Right forelimb (tissue), 1 donor: ENCODE measurements around the gene HSD17B13.
A peak's percentile ranks its signal among the peaks of the same experiment; 100 is the strongest.
"Not testable (repeated sequence)": the region's sequence is repeated elsewhere in the genome, so short reads cannot be mapped to it uniquely, and the experiment has no call there.

Experiments
- DNase-seq: peaks from one replicate; pipeline ENCODE4 v3.0.0-alpha.2; 2018

HSD17B13 gene

GRCh38 chr4:87322754-87323153 is at the start of gene HSD17B13:
TSS of gene HSD17B13 (minus strand) at chr4:87322882. CDS start at chr4:87322841, 41 bp downstream.
- no peak for DNase-seq

DNA sequence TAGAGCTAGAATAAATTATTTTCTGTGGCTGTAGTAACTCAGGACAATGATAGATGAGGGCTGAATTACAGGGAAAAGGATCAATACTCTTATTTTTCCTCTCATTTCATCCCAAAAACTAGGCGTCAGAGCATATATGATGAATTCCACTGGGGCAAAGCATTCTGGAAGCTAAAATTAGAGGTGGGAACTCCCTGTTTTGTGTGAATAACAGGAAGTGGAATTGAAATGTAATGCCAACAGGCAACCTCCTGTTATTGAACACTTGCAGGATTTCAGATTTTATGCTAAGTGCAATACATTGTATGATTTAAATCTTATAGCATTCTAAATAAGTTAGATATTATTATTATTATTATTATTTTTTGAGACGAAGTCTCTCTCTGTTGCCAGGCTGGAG is 47.4 kb upstream of the HSD17B13 start:
- no peak for DNase-seq

- DNase-seq = no peak
Measured at GRCh38 chr4:87366521-87367162, 44.0 kb upstream of the HSD17B13 start.

DNA sequence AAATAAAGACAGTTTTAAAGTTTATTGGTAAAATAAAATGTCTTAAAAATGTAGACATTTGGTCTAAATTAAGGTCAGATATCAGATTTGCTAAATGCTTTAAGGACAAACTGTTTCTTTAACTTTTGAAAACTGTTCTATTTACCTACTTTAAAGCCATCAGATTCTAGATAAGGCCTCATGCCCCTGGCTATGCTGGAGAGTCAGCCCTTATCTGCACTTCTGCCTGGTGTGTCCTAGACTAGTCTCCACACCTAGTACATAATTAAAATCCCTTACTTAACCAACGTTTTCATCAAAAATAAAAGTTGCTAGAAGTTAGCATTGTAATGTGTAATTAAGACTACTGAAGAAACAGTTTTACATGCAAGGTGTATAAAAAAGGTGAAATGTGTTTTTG is 42.7 kb upstream of the HSD17B13 start:
- DNase-seq = no peak

DNA sequence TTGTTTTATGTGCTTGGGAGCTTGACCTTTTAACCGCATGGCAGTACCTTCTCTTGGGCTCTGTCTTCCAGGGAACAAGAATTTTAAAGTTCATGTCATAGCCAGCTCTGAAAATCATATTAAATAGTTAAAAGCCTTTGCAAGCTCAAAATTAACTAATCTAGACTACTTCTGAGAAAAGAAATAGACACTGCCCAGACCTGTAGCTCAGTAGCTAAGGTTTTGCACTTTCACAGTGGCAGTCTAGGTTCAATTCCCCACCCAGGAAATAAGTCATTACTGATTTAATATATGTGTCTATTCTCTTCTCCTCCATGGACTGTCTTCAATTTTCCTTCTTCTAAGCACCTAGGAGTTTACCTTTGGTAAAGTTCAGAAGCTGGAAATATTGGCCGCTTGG is 40.9 kb upstream of the HSD17B13 start:
- no peak for DNase-seq

DNA sequence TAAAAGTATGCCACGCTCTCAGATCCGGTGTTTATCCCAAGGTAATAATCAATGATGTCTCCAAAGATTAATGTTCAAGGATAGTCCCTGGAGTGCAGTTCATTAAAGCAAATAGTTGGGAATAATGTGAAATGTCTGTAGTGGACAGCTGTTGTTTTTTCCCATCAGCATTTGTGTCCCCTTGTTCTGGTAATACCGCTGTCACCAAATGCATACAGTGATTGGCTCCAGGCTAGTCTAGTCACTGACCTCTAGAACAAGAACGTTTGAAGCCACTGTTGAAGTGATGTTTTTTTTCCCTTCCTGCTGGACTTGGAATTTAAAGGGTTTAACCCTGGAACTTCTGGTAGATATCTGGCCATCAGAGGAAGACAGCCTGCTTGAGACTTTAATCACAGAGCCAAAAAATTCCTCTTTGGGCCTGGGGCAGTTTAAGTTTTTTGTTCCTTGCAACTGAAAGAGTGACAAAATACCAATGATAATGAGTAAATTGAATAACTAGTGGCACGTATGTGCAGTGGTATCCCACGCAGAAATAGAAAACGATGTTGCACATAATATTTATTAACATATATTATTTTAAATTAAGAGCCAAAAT is 37.8 kb upstream of the HSD17B13 start:
- DNase-seq = no peak

DNA sequence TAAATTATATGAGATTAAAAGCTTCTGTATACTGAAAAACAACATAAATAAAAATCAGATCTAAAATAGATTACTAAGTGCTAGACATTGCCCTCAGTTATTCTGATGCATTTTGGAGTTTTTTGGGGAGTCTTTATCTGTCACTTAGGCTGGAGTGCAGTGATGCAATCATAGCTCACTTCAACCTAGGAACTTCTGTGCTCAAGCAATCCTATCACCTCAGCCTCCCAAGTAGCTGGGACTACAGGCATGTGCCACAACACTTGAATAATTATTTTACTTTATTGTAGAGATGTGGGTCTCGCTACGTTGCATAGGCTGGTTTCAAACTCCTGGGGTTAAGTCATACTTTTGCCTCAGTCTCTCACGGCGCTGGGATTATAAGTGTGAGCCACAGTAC is 36.6 kb upstream of the HSD17B13 start:
- DNase-seq = no peak

- no peak for DNase-seq
Measured at GRCh38 chr4:87356832-87357526, 34.3 kb upstream of the HSD17B13 start.

DNA sequence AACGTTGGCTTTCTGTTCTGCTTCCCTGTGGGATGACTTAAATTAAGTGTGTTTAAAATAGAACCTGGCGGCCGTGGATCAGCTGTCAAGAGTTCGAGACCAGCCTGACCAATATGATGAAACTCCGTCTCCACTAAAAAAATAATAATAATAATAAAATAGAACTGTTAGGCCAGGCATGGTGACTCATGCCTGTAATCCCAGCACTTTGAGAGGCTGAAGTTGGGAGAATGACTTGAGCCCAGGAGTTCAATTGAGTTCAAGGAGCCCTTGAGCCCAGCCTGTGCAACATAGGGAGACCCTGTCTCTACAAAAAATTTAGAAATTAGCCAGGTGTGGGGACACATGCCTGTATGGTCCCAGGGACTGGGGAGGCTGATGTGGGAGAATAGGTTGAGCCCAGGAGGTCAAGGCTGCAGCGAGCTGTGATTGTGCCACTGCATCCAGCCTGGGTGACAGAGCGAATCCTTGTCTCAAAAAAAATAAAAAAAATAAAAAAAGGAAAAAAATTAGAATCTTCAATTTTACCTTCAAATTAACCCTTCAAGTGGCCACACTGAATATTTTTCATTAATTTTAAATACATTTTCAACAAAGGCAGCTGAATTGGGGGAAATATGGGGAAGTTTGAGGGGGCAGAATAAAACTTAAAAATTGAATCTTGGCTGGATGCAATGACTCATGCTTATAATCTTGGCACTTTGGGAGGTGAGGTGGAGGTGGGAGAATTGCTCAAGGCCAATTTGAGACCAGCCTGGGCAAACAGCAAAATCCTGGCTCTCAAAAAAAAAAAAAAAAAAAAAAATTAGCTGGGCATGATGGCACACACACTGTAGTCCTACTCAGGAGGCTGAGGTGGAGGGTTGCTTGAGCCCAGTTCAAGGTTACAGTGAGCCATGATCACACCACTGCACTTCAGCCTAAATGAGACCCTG is 31.8 kb upstream of the HSD17B13 start:
- no peak for DNase-seq

DNA sequence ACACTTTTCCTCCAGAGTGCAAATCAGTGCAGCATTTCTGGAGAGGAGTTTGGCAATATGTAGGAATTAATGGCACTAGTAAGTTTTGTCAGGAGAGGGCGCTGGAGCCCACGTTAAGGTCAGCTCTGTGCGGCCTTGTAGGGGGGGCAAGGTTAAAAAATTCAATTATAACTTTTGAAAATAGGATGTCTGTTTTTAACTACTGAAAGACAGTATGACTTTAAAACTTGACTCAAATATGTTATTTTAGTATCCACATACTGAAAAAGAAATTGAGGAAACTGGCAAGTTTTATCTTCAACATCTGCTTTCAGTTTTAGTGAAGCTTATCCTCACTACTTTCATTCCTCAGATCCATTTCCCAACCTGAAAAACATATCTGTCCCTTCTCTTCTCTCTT is 30.9 kb upstream of the HSD17B13 start:
- peak; percentile 52 for DNase-seq

DNA sequence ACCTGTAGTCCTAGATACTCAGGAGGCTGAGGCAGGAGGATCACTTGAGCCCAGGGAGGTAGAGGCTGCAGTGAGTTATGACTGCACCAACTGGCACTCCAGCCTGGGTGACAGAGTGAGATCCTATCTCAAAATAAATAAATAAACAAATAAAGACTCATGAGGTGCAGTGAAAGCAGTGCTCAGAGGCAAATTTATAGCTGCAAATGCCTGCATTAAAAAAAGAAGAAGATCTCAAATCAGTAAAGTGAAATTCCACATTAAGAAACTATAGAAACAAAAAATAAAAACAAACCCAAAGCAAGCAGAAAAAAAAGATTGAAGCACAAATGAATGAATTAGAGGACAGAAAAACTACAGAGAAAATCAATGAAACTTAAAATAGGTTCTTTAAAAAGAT is 22.5 kb upstream of the HSD17B13 start:
- DNase-seq = no peak

DNA sequence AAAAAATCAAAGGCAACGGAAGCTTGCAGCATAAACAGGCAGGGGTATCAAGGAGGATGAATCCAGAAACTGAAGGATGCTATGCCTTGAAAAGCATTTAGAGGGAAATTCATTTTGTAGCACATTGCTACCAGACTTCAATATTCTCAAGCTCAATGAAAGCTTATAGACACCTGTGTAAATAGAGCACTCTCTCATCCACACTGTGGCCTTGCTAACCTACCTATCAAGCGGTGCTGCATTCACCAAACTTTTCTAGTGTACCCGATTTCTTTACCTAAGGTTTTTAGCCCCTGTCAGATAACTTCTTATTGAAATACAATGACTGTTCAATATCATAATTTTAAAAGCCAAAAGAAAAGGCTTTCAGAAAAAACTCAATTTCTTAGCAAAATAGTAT is 20.2 kb upstream of the HSD17B13 start:
- DNase-seq = no peak

- DNase-seq = not testable (repeated sequence)
Measured at GRCh38 chr4:87341954-87342635, 19.4 kb upstream of the HSD17B13 start.

GRCh38 chr4:87339440-87339839 is 16.8 kb upstream of the HSD17B13 start:
- DNase-seq = no peak

DNA sequence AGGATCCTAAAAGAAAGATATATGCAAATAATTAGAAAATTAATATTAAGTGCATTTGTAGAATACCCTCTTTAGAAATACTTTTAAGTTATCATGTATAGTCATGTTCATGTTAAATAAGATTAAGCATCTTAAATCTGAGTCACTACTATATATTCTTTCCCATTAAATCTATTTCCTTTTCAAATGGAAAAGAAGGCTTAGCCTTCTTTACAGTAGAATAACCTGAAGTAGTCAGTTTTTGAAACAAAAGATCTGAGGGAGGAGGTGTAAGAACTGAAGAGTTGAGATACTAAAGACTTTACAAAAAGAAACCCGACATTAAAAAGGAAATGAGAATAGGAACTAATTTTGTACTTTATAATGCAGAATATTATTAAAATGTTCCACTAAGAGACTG is 14.7 kb upstream of the HSD17B13 start:
- DNase-seq = no peak

DNA sequence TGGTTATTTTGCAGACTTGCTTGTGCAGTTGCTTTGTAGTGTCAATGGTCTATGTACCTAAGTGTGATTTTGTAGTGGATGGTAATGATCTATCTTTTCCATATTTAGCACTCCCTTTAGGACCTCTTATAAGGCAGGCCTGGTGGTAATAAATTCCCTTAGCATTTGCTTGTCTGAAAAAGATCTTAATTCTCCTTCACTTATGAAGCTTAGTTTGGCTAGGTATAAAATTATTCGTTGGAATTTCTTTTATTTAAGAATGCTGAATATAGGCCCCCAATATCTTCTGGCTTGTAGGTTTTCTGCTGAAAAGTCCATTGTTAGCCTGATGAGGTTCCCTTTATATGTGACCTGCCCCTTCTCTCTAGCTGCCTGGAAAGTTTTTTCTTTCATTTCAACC is 10.6 kb upstream of the HSD17B13 start:
- DNase-seq = no peak

DNA sequence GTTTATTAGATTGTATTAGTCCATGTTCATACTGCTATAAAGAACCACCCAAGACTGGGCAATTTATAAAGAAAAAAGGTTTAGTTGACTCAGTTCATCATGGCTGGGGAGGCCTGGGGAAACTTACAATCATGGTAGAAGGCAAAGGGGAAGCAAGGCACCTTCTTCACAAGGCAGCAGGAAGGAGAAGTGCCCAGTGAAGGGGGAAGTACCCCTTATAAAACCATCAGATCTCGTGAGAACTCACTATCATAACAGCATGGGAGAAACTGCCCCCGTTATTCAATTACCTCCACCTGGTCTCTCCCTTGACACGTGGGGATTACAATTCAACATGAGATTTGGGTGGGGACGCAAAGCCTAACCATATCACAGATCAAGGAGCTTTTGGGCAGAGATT is 8.1 kb upstream of the HSD17B13 start:
- DNase-seq = no peak

DNA sequence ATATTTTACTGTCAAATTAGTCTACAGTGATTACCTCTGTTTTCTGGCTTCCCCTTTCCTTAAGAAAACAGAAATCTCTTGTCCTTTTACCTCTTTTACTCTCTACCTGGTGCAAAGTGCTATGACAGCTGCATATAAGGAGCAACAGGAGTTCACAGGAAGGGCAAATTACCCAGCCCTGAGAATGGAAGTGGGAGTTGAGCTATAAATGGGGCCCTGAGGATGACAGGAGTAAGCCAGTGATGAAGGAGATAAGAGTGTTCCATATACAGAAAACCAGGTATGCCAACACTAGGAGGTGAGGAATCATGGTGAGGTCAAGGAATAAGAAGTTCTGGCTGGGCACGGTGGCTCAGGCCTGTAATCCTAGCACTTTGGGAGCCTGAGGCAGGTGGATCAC is 4.5 kb upstream of the HSD17B13 start:
- DNase-seq = no peak

DNA sequence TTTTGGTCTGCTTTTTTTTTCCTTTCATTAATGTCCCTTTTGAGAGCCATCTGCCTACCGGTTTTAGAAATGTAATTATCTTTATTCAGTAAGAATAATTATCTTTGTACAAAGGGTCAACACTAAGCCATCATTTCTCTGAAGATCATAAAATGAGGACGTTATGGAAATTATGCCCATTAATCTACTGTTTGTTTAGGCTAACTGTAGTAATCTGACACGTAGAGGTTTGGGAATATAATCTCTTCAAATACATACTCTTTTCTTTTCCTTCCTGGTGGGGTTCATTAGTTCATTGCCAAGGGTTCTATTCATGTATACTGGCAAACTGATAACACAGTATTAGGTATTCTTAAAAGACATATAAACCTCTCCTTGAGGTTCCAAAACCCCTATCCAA is 3.8 kb upstream of the HSD17B13 start:
- no peak for DNase-seq

DNA sequence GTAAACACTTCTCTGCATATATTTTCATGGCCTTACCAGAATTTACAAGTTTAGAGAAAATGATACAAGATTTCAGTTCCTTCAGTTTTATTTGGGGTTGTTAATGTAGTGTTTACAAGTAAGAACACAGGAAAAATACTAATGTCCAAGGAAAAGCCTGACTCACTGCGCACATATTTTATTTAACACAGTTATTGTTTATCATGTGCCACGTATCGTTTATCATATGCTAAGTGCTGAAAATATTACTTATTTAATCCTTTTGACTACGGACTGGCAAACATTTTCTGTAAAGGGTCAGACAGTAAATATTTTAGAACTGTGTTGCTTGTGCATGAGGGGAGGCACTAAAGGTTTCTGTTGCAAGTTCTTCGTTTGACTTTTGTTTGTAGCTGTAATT is 794 bp downstream of the HSD17B13 start:
- no peak for DNase-seq

DNA sequence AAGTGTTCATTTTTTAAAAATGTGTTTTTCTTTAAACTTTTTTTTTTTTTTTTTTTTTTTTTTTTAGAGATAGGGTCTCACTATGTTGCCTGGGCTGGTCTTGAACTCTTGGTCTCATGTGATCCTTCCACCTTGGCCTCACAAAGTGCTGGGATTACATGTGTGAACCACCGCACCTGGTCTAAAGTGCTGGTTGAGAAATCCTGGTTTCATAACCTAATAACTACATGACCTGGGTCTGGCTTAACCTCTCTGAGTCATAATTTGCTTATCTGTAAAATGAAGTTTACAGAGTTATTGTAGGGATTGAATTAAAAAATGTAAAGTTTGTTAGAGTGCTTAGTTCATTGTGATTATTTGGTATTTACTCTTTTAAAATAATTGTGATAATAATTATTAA is 5.2 kb downstream of the HSD17B13 start:
- no peak for DNase-seq

- DNase-seq = no peak
Measured at GRCh38 chr4:87316961-87317360, 5.7 kb downstream of the HSD17B13 start.

DNA sequence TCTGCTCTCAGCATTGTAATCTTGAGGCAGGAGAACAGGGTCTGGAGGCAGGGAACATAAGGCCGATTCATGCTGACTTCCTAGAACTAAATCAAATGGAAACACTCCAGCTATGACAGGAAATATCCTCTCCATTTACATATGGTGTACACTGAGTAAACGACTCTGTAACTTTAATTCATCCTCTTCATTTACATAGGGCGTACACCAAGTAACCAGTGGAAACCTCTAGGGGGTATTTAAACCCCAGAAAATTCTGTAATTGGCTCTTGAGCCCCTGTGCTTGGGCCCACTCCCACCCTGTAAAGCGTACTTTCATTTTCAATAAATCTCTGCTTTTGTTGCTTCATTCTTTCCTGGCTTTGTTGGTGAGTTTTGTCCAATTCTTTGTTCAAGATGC is 7.7 kb downstream of the HSD17B13 start:
- not testable (repeated sequence) for DNase-seq
